Nephron (organoid): ENCODE measurements around the gene DDX10.

Experiments used
- H3K27ac Mint-ChIP-seq, 3 experiments: 2 replicates each; pipeline ENCODE4 v1.8.0; 2020; ENCODE audit warnings: mixed read lengths in 3 of 3, mild to moderate bottlenecking in 2 of 3, moderate library complexity in 1 of 3
- H3K27me3 Mint-ChIP-seq: 2 replicates; pipeline ENCODE4 v1.8.0; 2021; ENCODE audit warnings: low read depth, mild to moderate bottlenecking, moderate library complexity, mixed read lengths
- H3K36me3 Mint-ChIP-seq: 2 replicates; pipeline ENCODE4 v1.8.0; 2020; ENCODE audit warnings: low read depth, mixed read lengths
- H3K4me1 Mint-ChIP-seq: 2 replicates; pipeline ENCODE4 v1.8.0; 2020; ENCODE audit warnings: mixed read lengths
- H3K4me3 Mint-ChIP-seq, 3 experiments: 2 replicates each; pipeline ENCODE4 v1.8.0; 2020; ENCODE audit warnings: mild to moderate bottlenecking in 3 of 3, mixed read lengths in 3 of 3, moderate library complexity in 2 of 3
- H3K9me3 Mint-ChIP-seq: 2 replicates; pipeline ENCODE4 v1.8.0; 2020; ENCODE audit warnings: mixed read lengths
- TF ChIP-seq, protein P1 (sequence below), 3 experiments: fragments of 200-600 bp; sonication (generic); IDR thresholded peaks; one replicate each; pipeline ENCODE4 v1.5.0; 2021; ENCODE audit warnings: antibody characterized with exemption in 3 of 3; ENCODE audit not compliant: unreplicated experiment in 3 of 3

Gene DDX10

DNA sequence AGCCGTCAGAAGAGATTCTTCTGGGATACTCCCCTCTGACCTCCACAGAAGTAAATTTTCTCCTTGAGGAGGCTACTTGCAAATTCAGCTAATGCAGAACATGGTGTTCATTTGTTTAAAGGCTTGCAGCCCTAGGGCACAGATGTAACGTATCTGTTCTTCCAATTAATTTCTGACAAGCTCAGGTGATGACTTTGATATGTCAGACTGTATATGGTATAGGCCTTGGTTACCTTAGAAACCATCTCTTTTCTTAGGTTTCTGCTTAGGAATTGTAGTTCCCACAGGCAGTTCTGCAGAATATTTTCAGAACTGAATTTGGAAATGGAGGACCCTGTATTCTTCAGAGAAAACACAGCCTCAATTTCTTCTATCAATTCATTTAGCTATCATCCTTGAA, 117.1 kb downstream of the DDX10 start:
- peak overlapping the region in 2 of 3 experiments; percentile 60 to 77 for H3K27ac Mint-ChIP-seq
- peaks cover 34% of the 10 kb centered on the region for H3K9me3 Mint-ChIP-seq
- TF ChIP-seq, protein P1, sequence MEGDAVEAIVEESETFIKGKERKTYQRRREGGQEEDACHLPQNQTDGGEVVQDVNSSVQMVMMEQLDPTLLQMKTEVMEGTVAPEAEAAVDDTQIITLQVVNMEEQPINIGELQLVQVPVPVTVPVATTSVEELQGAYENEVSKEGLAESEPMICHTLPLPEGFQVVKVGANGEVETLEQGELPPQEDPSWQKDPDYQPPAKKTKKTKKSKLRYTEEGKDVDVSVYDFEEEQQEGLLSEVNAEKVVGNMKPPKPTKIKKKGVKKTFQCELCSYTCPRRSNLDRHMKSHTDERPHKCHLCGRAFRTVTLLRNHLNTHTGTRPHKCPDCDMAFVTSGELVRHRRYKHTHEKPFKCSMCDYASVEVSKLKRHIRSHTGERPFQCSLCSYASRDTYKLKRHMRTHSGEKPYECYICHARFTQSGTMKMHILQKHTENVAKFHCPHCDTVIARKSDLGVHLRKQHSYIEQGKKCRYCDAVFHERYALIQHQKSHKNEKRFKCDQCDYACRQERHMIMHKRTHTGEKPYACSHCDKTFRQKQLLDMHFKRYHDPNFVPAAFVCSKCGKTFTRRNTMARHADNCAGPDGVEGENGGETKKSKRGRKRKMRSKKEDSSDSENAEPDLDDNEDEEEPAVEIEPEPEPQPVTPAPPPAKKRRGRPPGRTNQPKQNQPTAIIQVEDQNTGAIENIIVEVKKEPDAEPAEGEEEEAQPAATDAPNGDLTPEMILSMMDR (IDR thresholded peaks at IDR 0.05; ENCODE audit: unreplicated experiment in 3 of 3): no peak
- no peaks in the 10 kb centered on the region for H3K27me3 Mint-ChIP-seq
- H3K36me3 Mint-ChIP-seq: peaks cover 39% of the 10 kb centered on the region
- no peaks in the 10 kb centered on the region for H3K4me1 Mint-ChIP-seq
- H3K4me3 Mint-ChIP-seq: no peak overlapping the region

DNA sequence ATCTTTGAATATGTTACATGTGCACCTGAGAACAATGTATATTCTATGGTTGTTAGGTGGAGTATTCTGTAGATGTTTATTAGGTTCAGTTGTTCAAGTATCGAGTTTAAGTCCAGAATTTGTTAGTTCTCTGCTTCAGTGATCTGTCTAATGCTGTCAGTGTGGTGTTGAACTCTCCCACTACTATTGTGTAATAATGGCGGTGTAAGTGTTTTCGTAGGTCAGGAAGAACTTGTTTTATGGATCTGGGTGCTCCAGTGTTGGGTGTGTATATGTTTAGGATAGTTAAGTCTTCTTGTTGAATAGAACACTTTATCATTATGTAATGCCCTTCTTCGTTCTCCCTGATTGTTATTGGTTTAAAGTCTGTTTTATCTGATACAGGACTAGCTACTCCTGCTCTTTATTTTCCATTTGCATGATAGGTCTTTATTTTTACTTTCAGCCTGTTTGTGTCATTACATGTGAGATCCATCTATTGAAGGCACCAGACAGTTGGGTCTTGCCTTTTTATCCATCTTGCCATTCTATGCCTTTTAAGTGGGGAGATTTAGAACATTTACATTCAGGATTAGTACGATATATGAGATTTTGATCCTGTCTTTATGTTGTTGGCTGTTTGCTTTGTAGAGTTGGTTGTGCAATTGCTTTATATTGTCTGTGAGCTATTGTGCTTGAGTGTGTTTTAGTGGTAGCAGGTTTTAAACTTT, 121.6 kb downstream of the DDX10 start:
- Mint-ChIP-seq H3K27me3 (no peaks in the 10 kb centered on the region), H3K4me3 (no peak overlapping the region)

DNA sequence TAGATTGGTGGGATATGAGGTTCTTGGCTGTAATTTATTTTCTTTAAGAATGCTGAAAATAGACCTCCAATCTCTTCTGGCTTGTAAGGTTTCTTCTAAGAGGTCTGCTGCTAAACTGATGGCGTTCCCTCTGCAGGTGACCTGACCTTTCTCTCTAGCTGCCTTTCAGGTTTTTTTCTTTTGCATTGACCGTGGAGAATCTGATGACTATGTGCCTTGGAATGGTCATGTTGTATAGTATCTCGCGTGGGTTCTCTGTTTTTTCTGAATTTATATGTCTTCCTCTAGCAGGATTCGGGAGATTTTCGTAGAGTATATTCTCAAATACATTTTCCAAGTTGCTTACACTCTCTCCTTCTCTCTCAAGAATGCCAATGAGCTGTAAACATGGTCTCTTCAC, 122.2 kb downstream of the DDX10 start:
- Mint-ChIP-seq H3K9me3 (peaks cover 22% of the 10 kb centered on the region), H3K27me3 (no peaks in the 10 kb centered on the region), H3K27ac (peak overlapping the region in 1 of 3 experiments; percentile 41), H3K36me3 (peaks cover 29% of the 10 kb centered on the region), H3K4me3 (no peak overlapping the region), H3K4me1 (no peaks in the 10 kb centered on the region)
- TF ChIP-seq, protein P1 (IDR thresholded peaks at IDR 0.05; ENCODE audit: unreplicated experiment in 3 of 3): no peak

More for the DNA sequence above, 121.6 kb downstream of the DDX10 start:
- Mint-ChIP-seq H3K36me3 (peaks cover 29% of the 10 kb centered on the region), H3K27ac (no peak overlapping the region), H3K9me3 (peaks cover 22% of the 10 kb centered on the region), H3K4me1 (no peaks in the 10 kb centered on the region)
- TF ChIP-seq, protein P1 (IDR thresholded peaks at IDR 0.05; ENCODE audit: unreplicated experiment in 3 of 3): no peak

DNA sequence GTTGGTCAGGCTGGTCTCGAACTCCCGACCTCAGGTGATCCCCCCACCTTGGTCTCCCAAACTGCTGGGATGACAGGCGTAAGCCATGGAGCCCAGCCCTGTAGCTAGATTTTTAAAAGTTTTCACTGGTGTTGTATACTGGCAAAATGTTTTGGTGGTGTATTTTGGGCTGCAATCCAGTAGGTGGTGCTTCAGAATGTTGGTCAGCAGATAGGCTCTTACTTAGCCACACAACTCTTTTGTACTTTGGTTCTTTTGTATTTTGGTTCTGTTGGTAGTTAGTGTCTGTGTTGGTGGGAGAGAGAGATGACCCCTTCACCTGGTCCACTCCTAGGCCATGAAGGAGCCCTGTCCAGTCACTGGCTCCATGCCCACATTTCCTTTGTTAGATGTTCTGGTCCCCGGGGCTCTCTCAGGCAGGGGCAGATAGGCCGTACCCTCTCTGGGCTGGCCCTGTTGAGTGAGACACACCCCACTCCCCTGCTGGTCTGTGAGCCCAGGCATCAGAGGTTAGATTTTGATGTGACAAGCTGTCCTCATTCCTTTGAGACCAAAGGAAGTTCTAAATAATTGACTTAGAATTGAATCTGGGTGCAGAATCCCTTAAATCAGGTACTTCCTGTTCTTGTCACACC, 123.8 kb downstream of the DDX10 start:
- Mint-ChIP-seq H3K4me1 (no peaks in the 10 kb centered on the region), H3K4me3 (no peak overlapping the region), H3K27ac (no peak overlapping the region), H3K9me3 (peaks cover 18% of the 10 kb centered on the region), H3K36me3 (peaks cover 24% of the 10 kb centered on the region), H3K27me3 (no peaks in the 10 kb centered on the region)
- TF ChIP-seq, protein P1 (IDR thresholded peaks at IDR 0.05; ENCODE audit: unreplicated experiment in 3 of 3): peak; percentile 12 to 30 (median 22)

DNA sequence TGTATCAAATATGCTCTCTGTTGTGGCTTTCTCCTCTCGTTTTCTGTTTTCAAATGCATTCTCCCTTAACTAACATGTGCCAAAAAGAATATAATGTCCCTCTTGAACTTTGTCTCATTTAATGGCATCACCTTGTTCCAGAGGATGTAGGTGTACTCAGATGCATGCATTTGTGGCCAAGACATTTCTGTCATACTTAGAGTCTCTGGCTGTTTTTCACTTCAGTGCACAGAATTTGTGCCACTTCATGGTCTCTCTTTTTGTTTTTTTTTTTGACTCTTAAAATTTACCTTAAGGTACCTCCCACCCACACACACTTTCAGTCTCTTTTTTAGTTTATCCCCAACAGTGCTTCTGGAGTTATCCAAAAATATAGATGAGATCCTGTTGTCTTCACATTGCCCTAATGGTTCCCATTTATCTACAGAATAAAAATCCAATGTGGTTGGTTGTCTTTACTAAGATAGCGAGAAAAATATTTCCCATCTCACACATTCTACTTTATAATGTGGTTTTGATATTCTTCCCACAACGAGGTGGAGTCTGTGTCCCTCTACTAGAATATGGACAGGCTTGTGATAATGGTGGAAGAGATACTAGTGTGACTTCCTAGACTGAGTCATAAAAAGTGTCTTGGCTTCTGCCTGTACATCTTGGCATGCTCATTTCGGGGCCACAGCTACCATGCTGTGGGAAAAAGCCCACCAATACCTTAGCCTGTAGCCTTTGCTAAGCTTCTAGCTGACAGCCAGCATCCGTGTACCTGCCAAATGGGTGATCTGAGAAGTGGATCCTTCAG, 125.8 kb downstream of the DDX10 start:
- TF ChIP-seq, protein P1 (IDR thresholded peaks at IDR 0.05; ENCODE audit: unreplicated experiment in 3 of 3): no peak
- H3K4me1 Mint-ChIP-seq: no peaks in the 10 kb centered on the region

More for the DNA sequence above, 125.8 kb downstream of the DDX10 start:
- no peak overlapping the region for H3K27ac Mint-ChIP-seq
- H3K9me3 Mint-ChIP-seq: peaks cover 4% of the 10 kb centered on the region
- no peaks in the 10 kb centered on the region for H3K27me3 Mint-ChIP-seq
- H3K36me3 Mint-ChIP-seq: peaks cover 7% of the 10 kb centered on the region
- H3K4me3 Mint-ChIP-seq: no peak overlapping the region
